HCT116 (cell line): Measurements from ENCODE around the gene UCN2. TPM values are rescaled to one million over a fixed set of nuclear protein-coding genes. Genes with fewer than 3 reads are reported as not detected.

ENCODE experiments used
- ATAC-seq: fragments of 200-7000 bp; cut with Tn5 transposase; 2 replicates; pipeline ENCODE4 v1.9.1; 2020; ENCODE audit warnings: mild to moderate bottlenecking, moderate library complexity
- BruUV-seq: library from RNA; stranded (reverse); fragments of 400-500 nt; replicated peaks from 2 replicates; lab custom pipeline; 2021; lab: Mats Ljungman, UMichigan
- CTCF ChIA-PET: fragments of 300-600 bp; sonication (Branson Sonifier 250); formaldehyde crosslinking; loops from one replicate; lab custom pipeline; 2021; ENCODE audit warnings: antibody characterized with exemption; lab: Charles Lee
- POLR2A ChIA-PET: fragments of 300-600, 350-600 bp; sonication (Branson Sonifier 250); formaldehyde crosslinking; loops from one replicate; lab custom pipeline; 2021; ENCODE audit warnings: antibody characterized with exemption; lab: Charles Lee
- RAD21 ChIA-PET, 2 experiments: fragments of 300-600 bp; sonication (Branson Sonifier 250); formaldehyde crosslinking; loops; one replicate each; lab custom pipeline; 2023; ENCODE audit warnings: low total read pairs in 2 of 2; ENCODE audit not compliant: uncharacterized antibody in 2 of 2, unreplicated experiment in 2 of 2, low non-redundant PET in 1 of 2; lab: Charles Lee
- DNase-seq: peaks from one replicate; pipeline ENCODE4 v3.0.0-alpha.2; 2010; ENCODE audit warnings: low read depth, low spot score
- H2AFZ ChIP-seq: fragments of 200-600 bp; shearing (Covaris generic), sonication (generic); 2 replicates; pipeline ENCODE4 v1.6.1; 2017; ENCODE audit warnings: low read depth, mixed run types, mixed read lengths, antibody characterized with exemption, low read length; ENCODE audit not compliant: poor library complexity, severe bottlenecking
- H3K27ac ChIP-seq: 2 replicates; pipeline ENCODE4 v1.5.1; 2012; ENCODE audit warnings: low read depth, low read length
- H3K27me3 ChIP-seq: fragments of 200-600 bp; sonication (generic); 2 replicates; pipeline ENCODE4 v1.6.1; 2016; ENCODE audit warnings: mixed run types, low read length, mixed read lengths; ENCODE audit not compliant: insufficient read depth
- H3K36me3 ChIP-seq, 2 experiments: fragments of 200-500 bp in 1 of 2; fragments of 200-600 bp in 1 of 2; sonication (Bioruptor generic) in 1 of 2; sonication (generic) in 1 of 2; 2 replicates each; pipeline versions ENCODE4 v1.5.1 to v1.6.1; 2014 to 2016; ENCODE audit warnings: low read length in 2 of 2, inconsistent platforms in 1 of 2, mixed read lengths in 1 of 2, mixed run types in 1 of 2; ENCODE audit not compliant: insufficient read depth in 2 of 2, control insufficient read depth in 1 of 2
- H3K4me1 ChIP-seq, 2 experiments: fragments of 200-600 bp in 1 of 2; sonication (generic) in 1 of 2; 2 replicates each; pipeline versions ENCODE4 v1.5.1 to v1.6.1; 2012 to 2017; ENCODE audit warnings: low read length in 2 of 2, inconsistent platforms in 1 of 2, mild to moderate bottlenecking in 1 of 2, mixed read lengths in 1 of 2, mixed run types in 1 of 2, moderate library complexity in 1 of 2; ENCODE audit not compliant: insufficient read depth in 2 of 2, control insufficient read depth in 1 of 2
- H3K4me2 ChIP-seq: fragments of 200-600 bp; sonication (generic); 2 replicates; pipeline ENCODE4 v1.6.1; 2017; ENCODE audit warnings: mixed run types, low read length, mixed read lengths
- H3K4me3 ChIP-seq, 2 experiments: fragments of 200-600 bp in 1 of 2; sonication (generic) in 1 of 2; replicated peaks in 1 of 2; 2 replicates each; pipeline ENCODE4 v1.5.1; 2011 to 2016; ENCODE audit warnings: low read length in 2 of 2, control low read depth in 1 of 2, low read depth in 1 of 2, mild to moderate bottlenecking in 1 of 2, mixed read lengths in 1 of 2, mixed run types in 1 of 2
- H3K79me2 ChIP-seq: fragments of 200-600 bp; sonication (generic); 2 replicates; pipeline ENCODE4 v1.6.1; 2017; ENCODE audit warnings: mild to moderate bottlenecking, mixed run types, low read length, moderate library complexity, mixed read lengths; ENCODE audit not compliant: insufficient read depth
- H3K9ac ChIP-seq: fragments of 200-600 bp; sonication (generic); 2 replicates; pipeline ENCODE4 v1.6.1; 2016; ENCODE audit warnings: low read length, mixed read lengths
- H3K9me2 ChIP-seq: fragments of 200-600 bp; sonication (generic), shearing (Covaris generic); 2 replicates; pipeline ENCODE4 v1.6.1; 2017; ENCODE audit warnings: mixed run types, mild to moderate bottlenecking, moderate library complexity; ENCODE audit not compliant: insufficient read depth
- H3K9me3 ChIP-seq, 2 experiments: fragments of 200-500 bp in 1 of 2; fragments of 200-600 bp in 1 of 2; sonication (Bioruptor generic) in 1 of 2; sonication (generic) in 1 of 2; 2 replicates each; pipeline ENCODE4 v1.6.1; 2014 to 2017; ENCODE audit warnings: low read length in 2 of 2, mixed read lengths in 2 of 2, inconsistent platforms in 1 of 2, low read depth in 1 of 2, mild to moderate bottlenecking in 1 of 2, mixed run types in 1 of 2, moderate library complexity in 1 of 2; ENCODE audit not compliant: control insufficient read depth in 1 of 2, insufficient read depth in 1 of 2
- H4K20me1 ChIP-seq: fragments of 200-600 bp; sonication (generic), shearing (Covaris generic); 2 replicates; pipeline ENCODE4 v1.6.1; 2017; ENCODE audit warnings: mixed run types, mild to moderate bottlenecking, moderate library complexity; ENCODE audit not compliant: insufficient read depth
- EGR1 ChIP-seq: IDR thresholded peaks from 2 replicates; pipeline ENCODE4 v1.6.1; 2012; ENCODE audit warnings: low read depth
- SP1 ChIP-seq: IDR thresholded peaks from 2 replicates; pipeline ENCODE4 v1.6.1; 2012; ENCODE audit warnings: low read depth
- TCF7L2 ChIP-seq: IDR thresholded peaks from 2 replicates; pipeline ENCODE4 v1.7.0; 2011; ENCODE audit warnings: borderline replicate concordance, inconsistent platforms; ENCODE audit not compliant: insufficient read depth, insufficient read length; ENCODE audit errors: extremely low read depth
- intact Hi-C: fragments of 100-400 bp; cut with micrococcal nuclease; formaldehyde crosslinking; loops from 2 replicates; pipeline ENCODE4 v1.10.0; 2022
- total RNA-seq: library from RNA; stranded (reverse); gene quantifications from one replicate; pipeline ENCODE4 v1.2.1, GENCODE V29; 2021; ENCODE audit not compliant: unreplicated experiment

UCN2 gene
- total RNA-seq, 1 experiment from 2014 or later, result 1.5 TPM

GRCh38 chr3:48568476-48568875, 4.9 kb upstream of the UCN2 start:
- ChIA-PET CTCF (no interaction called here), RAD21 (no interaction called here), POLR2A (no interaction called here)
- no peak for TF ChIP-seq TCF7L2
- H3K4me2 ChIP-seq, result no peak overlapping the region
- DNase-seq (no peak), ATAC-seq (no peak)
- no peak overlapping the region for H3K27ac ChIP-seq
- H3K27me3 ChIP-seq, result no peaks in the 10 kb centered on the region
- H2AFZ ChIP-seq, result no peak overlapping the region
- intact Hi-C loops, result no loop called here
- no peak overlapping the region for H3K4me3 ChIP-seq
- no peak overlapping the region for H3K9ac ChIP-seq
- H3K4me1 ChIP-seq, result peaks cover 28 to 37% of the 10 kb centered on the region in 2 experiments
- H3K9me3 ChIP-seq, result no peaks in the 10 kb centered on the region
- BruUV-seq, result no TSS peak
- no peaks in the 10 kb centered on the region for H3K36me3 ChIP-seq
- no peaks in the 10 kb centered on the region for H4K20me1 ChIP-seq
- no peaks in the 10 kb centered on the region for H3K79me2 ChIP-seq
- no peaks in the 10 kb centered on the region for H3K9me2 ChIP-seq

- no peak overlapping the region for H2AFZ ChIP-seq
- H3K27me3 ChIP-seq, result no peaks in the 10 kb centered on the region
- TF ChIP-seq SP1 (no peak), EGR1 (no peak)
- H3K9me2 ChIP-seq, result no peaks in the 10 kb centered on the region
- ChIA-PET POLR2A (interaction anchor here (0.7 kb wide), 1 partner anchor 100 kb away, joined by 8 read pairs; no protein-coding TSS in a partner anchor), CTCF (interaction anchor here (1.0 kb wide), 1 partner anchor 9 kb away, joined by 3 read pairs; no protein-coding TSS in a partner anchor), RAD21 (no interaction called here)
- intact Hi-C loops, result no loop called here
- H4K20me1 ChIP-seq, result no peaks in the 10 kb centered on the region
- no peak overlapping the region for H3K4me2 ChIP-seq
- H3K27ac ChIP-seq, result no peak overlapping the region; the same call in 1 of the 2 replicates
- DNase-seq (no peak), ATAC-seq (no peak)
- peaks cover 35 to 47% of the 10 kb centered on the region in 2 experiments for H3K4me1 ChIP-seq
- H3K9ac ChIP-seq, result no peak overlapping the region
- H3K79me2 ChIP-seq, result no peaks in the 10 kb centered on the region
- H3K36me3 ChIP-seq, result no peaks in the 10 kb centered on the region
- BruUV-seq, result no TSS peak
- no peaks in the 10 kb centered on the region for H3K9me3 ChIP-seq
- H3K4me3 ChIP-seq, result no peak overlapping the region
Measured at GRCh38 chr3:48567500-48567899, 3.9 kb upstream of the UCN2 start.
